CD4-positive, alpha-beta T cell treated with Interleukin-4 for 4 hours (primary cell): ENCODE data around the gene SETDB1.

Experiments
- DNase-seq: peaks from one replicate; pipeline ENCODE4 v3.0.0-alpha.2; 2020

Gene SETDB1

DNA sequence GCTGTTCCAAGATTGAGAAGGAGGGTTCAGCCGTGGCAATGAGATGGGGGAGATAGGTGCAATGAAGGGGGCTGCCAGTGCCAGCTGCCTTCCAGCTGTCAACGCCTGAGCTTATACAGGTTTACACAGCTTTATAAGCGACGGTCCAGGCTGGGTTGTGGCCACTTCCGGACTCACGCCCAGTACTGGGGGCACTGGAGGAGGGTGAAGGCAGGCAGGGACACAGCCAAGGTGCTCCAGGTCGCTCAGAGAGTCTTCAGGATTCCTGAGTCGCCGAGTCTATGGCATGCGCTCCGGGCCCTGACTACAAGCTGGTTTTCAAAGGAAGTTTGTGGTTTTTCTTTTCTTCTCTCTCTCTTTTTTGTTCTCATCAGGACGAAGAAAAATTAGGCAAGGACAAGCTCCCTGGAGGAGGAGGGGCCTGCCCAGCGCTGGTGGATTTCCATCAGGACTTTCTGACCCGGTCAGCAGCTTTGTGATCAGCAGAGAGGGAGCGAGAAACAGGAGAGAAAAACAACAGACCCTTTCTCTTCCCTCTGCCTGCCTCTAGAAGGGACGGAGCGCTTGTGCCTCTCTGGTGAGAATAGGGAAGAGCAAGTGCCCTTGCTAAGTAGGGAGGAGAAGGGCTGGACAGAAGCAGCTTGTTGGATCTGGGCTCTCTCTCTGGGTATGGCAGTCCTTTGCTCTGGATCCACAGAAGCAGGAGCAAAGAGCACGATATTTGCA, 80.3 kb downstream of the SETDB1 start, which contains the start of gene MINDY1:
MINDY1 (minus strand) TSS at position 576 of the 726 bp plus-strand sequence. CDS start 4,285 bp downstream, outside the sequence.
- DNase-seq: peak; percentile 36

GRCh38 chr1:151007853-151008243, 81.7 kb downstream of the SETDB1 start:
- DNase-seq: no peak

DNA sequence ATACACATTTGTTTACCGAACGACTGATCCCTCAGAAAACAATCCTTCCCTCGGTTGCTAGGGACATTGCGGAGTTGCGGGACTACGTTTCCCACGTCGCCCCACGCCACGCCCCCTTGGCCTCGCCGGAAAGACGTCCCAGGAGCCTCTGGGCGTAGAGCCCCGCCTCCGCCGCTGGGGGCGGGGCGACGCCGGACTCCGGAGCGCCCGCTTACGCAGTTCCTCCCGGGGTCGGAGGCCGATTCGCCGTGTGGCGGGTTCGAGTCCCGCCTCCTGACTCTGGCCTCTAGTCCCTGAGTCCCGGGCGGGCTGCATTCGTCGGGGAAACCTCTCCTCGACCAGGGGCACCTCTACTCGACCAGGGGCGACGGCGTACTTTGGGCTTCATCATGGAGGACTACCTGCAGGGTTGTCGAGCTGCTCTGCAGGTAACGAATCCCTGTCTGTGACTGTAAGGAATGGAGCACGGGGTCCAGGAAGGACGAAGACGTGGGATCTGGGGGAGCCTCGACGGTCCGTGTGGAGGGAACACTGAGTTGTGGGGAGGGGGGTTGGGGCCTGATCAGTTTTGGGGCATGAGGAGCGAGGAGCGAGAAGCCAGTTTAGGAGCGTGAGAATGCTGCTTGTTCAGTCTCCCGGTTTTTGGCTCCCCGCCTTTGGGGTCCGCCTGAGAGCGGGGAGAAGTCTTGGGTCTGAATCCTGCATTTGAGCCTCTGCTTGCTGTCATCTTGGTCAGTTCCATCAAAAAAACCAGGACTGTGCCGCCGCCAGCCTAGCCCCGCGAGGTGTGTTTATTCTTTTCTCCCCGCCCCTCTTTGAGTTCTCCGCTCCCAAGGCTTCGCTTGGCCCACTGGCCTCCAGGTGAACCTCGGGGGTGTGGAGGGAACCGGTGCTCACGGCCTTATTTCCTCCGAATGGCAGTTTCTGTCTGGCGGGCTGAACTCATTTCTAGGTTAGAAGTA, 82.4 kb downstream of the SETDB1 start, which contains the start of gene PRUNE1:
PRUNE1 (plus strand) TSS at position 206 of the 962 bp plus-strand sequence; CDS start at position 390, 184 bp downstream.
- peak; percentile 99 for DNase-seq

DNA sequence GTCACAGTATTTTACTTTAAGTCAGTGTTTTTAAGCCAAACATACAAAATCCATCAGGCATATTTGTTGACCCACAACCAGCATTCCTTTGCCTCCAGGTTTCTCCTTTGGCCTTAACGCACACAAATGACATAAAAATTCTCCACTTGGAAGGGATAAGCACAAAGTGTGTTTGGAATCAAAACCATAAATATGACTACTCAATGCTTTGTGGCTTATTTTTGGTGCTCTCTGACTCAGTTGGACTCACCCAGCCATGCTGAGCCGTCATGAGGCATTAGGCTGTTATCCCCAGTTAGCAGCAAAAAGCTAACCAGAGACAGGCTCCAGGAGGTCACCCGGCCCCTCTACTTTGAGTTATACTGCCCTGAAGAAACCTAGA, 83.0 kb downstream of the SETDB1 start:
- no peak for DNase-seq

- no peak for DNase-seq
These were observed 83.6 kb downstream of the SETDB1 start for GRCh38 chr1:151009674-151010345.

- no peak for DNase-seq
These were observed 84.2 kb downstream of the SETDB1 start for GRCh38 chr1:151010346-151010726.

DNA sequence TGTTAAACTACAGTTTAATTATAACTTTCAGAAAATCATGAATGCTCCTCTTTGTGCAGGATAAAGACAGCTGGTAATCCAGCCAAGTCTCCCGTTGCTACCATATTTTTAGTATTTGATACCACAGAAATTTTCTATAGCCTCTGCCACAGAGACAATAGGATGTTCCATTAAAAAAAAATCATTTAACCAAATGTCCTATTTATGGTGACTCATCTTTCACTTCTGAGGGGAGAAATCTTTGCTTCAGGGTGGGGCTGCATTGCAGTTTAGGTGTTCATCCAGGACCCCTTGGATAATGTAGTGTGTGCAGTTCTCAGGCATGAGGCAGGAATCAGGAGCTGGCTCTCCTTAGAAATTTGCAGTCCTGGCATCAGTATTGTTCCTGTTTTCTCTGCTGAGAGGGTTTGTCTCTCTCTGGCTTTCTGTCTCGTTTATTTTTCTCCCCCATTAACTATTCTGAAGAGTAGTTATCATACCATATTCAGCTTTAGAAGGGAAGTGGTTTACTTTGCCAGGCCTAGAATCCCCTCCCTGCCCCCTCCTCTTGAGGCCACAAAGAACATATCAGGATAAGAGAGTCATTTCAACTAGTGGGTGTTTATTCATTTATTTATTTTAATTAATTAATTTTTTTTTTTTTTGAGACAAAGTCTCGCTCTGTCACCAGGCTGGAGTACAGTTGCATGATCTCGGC, 85.1 kb downstream of the SETDB1 start:
- DNase-seq: no peak

GRCh38 chr1:151012684-151013471, 86.7 kb downstream of the SETDB1 start:
- DNase-seq: no peak

DNA sequence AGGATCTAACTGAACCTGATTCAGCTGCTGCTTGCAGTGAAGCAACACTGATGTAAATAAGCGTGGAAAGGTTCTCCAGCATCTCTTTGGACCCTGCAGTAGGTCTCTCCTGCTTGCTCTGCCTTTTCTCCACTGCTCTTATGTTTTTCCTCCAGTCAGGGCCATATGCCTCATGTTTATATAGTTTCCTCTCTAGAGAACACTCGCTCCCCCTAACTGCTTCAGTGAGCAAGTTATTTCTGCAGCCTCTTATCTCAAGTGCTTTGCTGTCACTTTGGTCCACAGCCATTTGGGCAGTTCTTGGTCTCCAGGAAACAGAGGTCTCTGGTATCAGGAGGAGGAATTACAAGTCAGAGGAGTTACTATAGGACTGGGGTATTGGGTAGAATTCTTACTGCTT, 87.4 kb downstream of the SETDB1 start:
- DNase-seq: no peak
